HepG2 (cell line): ENCODE results near the gene ZNF212. TPM values are rescaled to one million over a fixed set of nuclear protein-coding genes. Genes with fewer than 3 reads are reported as not detected.

Experiments
- ASH2L ChIP-seq: fragments of 300-600, 200-600 bp; sonication (generic); IDR thresholded peaks from 2 replicates; pipeline ENCODE4 v1.7.0; 2017; ENCODE audit warnings: low read depth, mild to moderate bottlenecking, moderate library complexity, mixed read lengths, low read length; ENCODE audit not compliant: insufficient read length
- ATRX ChIP-seq: sonication (generic); formaldehyde crosslinking; IDR thresholded peaks from 2 replicates; pipeline ENCODE4 v1.4.0; 2020; ENCODE audit warnings: missing genetic modification reagents, borderline replicate concordance
- BRCA1 ChIP-seq: sonication (generic); formaldehyde crosslinking; IDR thresholded peaks from 2 replicates; pipeline ENCODE4 v1.4.0; 2020; ENCODE audit warnings: missing genetic modification reagents
- CBFB ChIP-seq: sonication (generic); formaldehyde crosslinking; IDR thresholded peaks from 2 replicates; pipeline ENCODE4 v1.4.0; 2020; ENCODE audit warnings: missing genetic modification reagents
- CREM ChIP-seq, 2 experiments: sonication (generic) in 1 of 2; formaldehyde crosslinking in 1 of 2; IDR thresholded peaks; 2 replicates each; pipeline versions ENCODE4 v1.4.0 to v1.6.1; 2016 to 2020; ENCODE audit warnings: antibody characterized with exemption in 1 of 2, mild to moderate bottlenecking in 1 of 2, missing genetic modification reagents in 1 of 2
- ETV5 ChIP-seq: IDR thresholded peaks from 2 replicates; pipeline ENCODE4 v1.6.1; 2018; ENCODE audit warnings: missing biosample characterization, missing genetic modification reagents, inconsistent platforms, borderline replicate concordance
- GFI1 ChIP-seq: sonication (generic); formaldehyde crosslinking; IDR thresholded peaks from 2 replicates; pipeline ENCODE4 v1.5.0; 2020; ENCODE audit warnings: missing genetic modification reagents, mild to moderate bottlenecking, borderline replicate concordance
- HOXA7 ChIP-seq: sonication (generic); formaldehyde crosslinking; IDR thresholded peaks from 2 replicates; pipeline ENCODE4 v1.8.1; 2022; ENCODE audit warnings: mild to moderate bottlenecking, missing genetic modification reagents, moderate library complexity
- MED8 ChIP-seq: sonication (generic); formaldehyde crosslinking; IDR thresholded peaks from 2 replicates; pipeline ENCODE4 v1.8.1; 2023; ENCODE audit warnings: mild to moderate bottlenecking, missing genetic modification reagents; ENCODE audit not compliant: insufficient replicate concordance
- RBFOX2 ChIP-seq: fragments of 200-400 bp; formaldehyde crosslinking; IDR thresholded peaks from 2 replicates; pipeline ENCODE4 v1.6.1; 2017; ENCODE audit warnings: low read depth, mild to moderate bottlenecking, low read length
- SIN3A ChIP-seq: IDR thresholded peaks from 2 replicates; pipeline ENCODE4 v1.6.1; 2011; ENCODE audit warnings: low read depth, mild to moderate bottlenecking, control low read depth, low read length, borderline replicate concordance
- SIX4 ChIP-seq: sonication (generic); formaldehyde crosslinking; IDR thresholded peaks from 2 replicates; pipeline ENCODE4 v1.4.0; 2020; ENCODE audit warnings: missing genetic modification reagents
- SMAD1 ChIP-seq: sonication (generic); formaldehyde crosslinking; IDR thresholded peaks from 2 replicates; pipeline ENCODE4 v1.4.0; 2020; ENCODE audit warnings: missing genetic modification reagents, low read depth, mild to moderate bottlenecking, borderline replicate concordance
- SMARCC2 ChIP-seq: fragments of 450-650 bp; IDR thresholded peaks from 2 replicates; pipeline ENCODE4 v1.6.1; 2017; ENCODE audit warnings: antibody characterized with exemption, mild to moderate bottlenecking
- SRF ChIP-seq: IDR thresholded peaks from 2 replicates; pipeline ENCODE4 v1.6.1; 2011; ENCODE audit warnings: mild to moderate bottlenecking, low read depth, low read length, moderate library complexity
- ZSCAN20 ChIP-seq: sonication (generic); formaldehyde crosslinking; IDR thresholded peaks from 2 replicates; pipeline ENCODE4 v1.4.0; 2020; ENCODE audit warnings: missing genetic modification reagents, mild to moderate bottlenecking, borderline replicate concordance
- polyA plus RNA-seq, 8 experiments: library from polyadenylated mRNA; depleted of rRNA in 3 of 8; stranded (reverse) in 7 of 8; unstranded in 1 of 8; fragments of >200 nt; fragmentation: Illumina TruSeq in 4 of 8; extraction: Trizol in 4 of 8; gene quantifications; 2 replicates each; pipeline versions ENCODE4 v1.2.1 to v1.2.3, GENCODE V29; 2011 to 2016; ENCODE audit warnings: low read depth in 4 of 8, missing spikeins in 1 of 8, mixed read lengths in 1 of 8; ENCODE audit not compliant: insufficient read depth in 1 of 8
- total RNA-seq, 5 experiments: library from RNA; depleted of rRNA; stranded (reverse); fragments of >200 nt; fragmentation: Illumina TruSeq; extraction: Trizol; gene quantifications; 2 replicates each; pipeline ENCODE4 v1.2.3, GENCODE V29; 2016; ENCODE audit warnings: low read depth in 1 of 5
- TF ChIP-seq, protein P1 (sequence below): sonication (generic); formaldehyde crosslinking; IDR thresholded peaks from 2 replicates; pipeline ENCODE4 v1.4.0; 2020; ENCODE audit warnings: mild to moderate bottlenecking, missing genetic modification reagents, borderline replicate concordance
- TF ChIP-seq, protein P2 (sequence below): conservative IDR thresholded peaks from 2 replicates; pipeline ENCODE4 v1.6.1; 2018; ENCODE audit warnings: missing genetic modification reagents
- TF ChIP-seq, protein P3 (sequence below): sonication (generic); formaldehyde crosslinking; IDR thresholded peaks from 2 replicates; pipeline ENCODE4 v1.4.0; 2020; ENCODE audit warnings: mild to moderate bottlenecking, missing genetic modification reagents
- TF ChIP-seq, protein P4 (sequence below): sonication (generic); formaldehyde crosslinking; IDR thresholded peaks from 2 replicates; pipeline ENCODE4 v1.4.0; 2020; ENCODE audit warnings: mild to moderate bottlenecking, missing genetic modification reagents

The ZNF212 gene
- total and polyA plus RNA-seq, 2 of the 13 experiments (the other 11 are each of a cell fraction or from before 2014, with no cell fraction given) = 2.6 to 3.8 TPM

DNA sequence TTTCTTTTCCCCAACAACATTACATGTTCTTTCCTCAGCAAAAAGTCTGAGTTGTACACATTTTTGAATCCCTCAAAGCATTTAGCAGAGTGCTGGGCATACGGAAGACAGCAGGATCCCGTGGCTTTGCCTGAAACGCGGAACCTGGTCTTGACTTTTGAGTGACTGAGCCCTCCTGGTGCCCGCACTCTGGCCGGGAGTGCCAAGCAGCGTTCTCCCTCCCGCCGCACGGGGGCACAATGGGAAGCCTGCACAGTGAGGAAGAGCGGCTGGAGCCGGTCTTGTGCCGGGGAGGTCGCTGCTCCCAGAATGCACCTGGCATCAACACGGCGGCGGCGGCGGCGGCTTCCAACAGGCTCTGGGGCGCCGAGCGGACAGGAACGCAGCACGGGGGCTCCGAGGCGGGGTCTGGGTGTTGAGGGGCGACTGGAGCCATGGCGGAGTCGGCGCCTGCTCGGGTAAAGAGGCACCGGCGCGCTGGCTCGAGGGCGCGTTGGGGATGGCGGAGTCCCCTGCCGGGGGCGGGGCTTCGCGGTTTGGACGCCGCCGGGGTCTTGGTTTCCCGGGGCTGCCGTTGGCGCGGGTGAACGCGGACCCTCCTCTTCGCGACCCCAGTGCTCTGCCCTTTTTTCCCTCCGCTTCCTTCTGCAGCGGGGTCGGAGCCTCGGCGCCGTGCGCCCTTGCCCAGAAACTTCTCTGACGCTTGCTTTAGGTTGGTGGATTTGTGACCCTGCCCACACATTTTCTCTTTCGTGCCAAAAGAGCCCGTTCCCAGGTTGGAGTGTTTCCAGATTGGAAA is at the start of gene ZNF212 (continued):
- TF ChIP-seq, protein P1, sequence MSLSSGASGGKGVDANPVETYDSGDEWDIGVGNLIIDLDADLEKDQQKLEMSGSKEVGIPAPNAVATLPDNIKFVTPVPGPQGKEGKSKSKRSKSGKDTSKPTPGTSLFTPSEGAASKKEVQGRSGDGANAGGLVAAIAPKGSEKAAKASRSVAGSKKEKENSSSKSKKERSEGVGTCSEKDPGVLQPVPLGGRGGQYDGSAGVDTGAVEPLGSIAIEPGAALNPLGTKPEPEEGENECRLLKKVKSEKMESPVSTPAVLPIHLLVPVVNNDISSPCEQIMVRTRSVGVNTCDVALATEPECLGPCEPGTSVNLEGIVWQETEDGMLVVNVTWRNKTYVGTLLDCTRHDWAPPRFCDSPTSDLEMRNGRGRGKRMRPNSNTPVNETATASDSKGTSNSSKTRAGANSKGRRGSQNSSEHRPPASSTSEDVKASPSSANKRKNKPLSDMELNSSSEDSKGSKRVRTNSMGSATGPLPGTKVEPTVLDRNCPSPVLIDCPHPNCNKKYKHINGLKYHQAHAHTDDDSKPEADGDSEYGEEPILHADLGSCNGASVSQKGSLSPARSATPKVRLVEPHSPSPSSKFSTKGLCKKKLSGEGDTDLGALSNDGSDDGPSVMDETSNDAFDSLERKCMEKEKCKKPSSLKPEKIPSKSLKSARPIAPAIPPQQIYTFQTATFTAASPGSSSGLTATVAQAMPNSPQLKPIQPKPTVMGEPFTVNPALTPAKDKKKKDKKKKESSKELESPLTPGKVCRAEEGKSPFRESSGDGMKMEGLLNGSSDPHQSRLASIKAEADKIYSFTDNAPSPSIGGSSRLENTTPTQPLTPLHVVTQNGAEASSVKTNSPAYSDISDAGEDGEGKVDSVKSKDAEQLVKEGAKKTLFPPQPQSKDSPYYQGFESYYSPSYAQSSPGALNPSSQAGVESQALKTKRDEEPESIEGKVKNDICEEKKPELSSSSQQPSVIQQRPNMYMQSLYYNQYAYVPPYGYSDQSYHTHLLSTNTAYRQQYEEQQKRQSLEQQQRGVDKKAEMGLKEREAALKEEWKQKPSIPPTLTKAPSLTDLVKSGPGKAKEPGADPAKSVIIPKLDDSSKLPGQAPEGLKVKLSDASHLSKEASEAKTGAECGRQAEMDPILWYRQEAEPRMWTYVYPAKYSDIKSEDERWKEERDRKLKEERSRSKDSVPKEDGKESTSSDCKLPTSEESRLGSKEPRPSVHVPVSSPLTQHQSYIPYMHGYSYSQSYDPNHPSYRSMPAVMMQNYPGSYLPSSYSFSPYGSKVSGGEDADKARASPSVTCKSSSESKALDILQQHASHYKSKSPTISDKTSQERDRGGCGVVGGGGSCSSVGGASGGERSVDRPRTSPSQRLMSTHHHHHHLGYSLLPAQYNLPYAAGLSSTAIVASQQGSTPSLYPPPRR (CRISPR knock-in tag) = no peak; the same call in 1 of the 2 replicates
- no peak for TF ChIP-seq ZSCAN20 (CRISPR knock-in tag)
- TF ChIP-seq SIX4 (CRISPR knock-in tag) = 0 out of 2 replicates have a peak, but pooled peaks have one; percentile 58
- TF ChIP-seq, protein P2, sequence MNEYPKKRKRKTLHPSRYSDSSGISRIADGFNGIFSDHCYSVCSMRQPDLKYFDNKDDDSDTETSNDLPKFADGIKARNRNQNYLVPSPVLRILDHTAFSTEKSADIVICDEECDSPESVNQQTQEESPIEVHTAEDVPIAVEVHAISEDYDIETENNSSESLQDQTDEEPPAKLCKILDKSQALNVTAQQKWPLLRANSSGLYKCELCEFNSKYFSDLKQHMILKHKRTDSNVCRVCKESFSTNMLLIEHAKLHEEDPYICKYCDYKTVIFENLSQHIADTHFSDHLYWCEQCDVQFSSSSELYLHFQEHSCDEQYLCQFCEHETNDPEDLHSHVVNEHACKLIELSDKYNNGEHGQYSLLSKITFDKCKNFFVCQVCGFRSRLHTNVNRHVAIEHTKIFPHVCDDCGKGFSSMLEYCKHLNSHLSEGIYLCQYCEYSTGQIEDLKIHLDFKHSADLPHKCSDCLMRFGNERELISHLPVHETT (CRISPR knock-in tag) = peak; percentile 82
- TF ChIP-seq GFI1 (CRISPR knock-in tag) = peak; percentile 31; the same call in 1 of the 2 replicates
- peak; percentile 92 for TF ChIP-seq RBFOX2
- TF ChIP-seq BRCA1 (CRISPR knock-in tag) = no peak
- TF ChIP-seq, protein P3, sequence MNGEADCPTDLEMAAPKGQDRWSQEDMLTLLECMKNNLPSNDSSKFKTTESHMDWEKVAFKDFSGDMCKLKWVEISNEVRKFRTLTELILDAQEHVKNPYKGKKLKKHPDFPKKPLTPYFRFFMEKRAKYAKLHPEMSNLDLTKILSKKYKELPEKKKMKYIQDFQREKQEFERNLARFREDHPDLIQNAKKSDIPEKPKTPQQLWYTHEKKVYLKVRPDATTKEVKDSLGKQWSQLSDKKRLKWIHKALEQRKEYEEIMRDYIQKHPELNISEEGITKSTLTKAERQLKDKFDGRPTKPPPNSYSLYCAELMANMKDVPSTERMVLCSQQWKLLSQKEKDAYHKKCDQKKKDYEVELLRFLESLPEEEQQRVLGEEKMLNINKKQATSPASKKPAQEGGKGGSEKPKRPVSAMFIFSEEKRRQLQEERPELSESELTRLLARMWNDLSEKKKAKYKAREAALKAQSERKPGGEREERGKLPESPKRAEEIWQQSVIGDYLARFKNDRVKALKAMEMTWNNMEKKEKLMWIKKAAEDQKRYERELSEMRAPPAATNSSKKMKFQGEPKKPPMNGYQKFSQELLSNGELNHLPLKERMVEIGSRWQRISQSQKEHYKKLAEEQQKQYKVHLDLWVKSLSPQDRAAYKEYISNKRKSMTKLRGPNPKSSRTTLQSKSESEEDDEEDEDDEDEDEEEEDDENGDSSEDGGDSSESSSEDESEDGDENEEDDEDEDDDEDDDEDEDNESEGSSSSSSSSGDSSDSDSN (CRISPR knock-in tag) = peak; percentile 71
- peak; percentile 98 for TF ChIP-seq ASH2L
- TF ChIP-seq SRF = no peak
- TF ChIP-seq CBFB = peak; percentile 89
- no peak for TF ChIP-seq HOXA7 (CRISPR knock-in tag)
- TF ChIP-seq CREM (IDR thresholded peaks at IDR 0.05) = peak; percentile 47
- no peak for TF ChIP-seq CREM (CRISPR knock-in tag; IDR thresholded peaks at IDR 0.05)
- TF ChIP-seq SMARCC2 = no peak
- TF ChIP-seq, protein P4, sequence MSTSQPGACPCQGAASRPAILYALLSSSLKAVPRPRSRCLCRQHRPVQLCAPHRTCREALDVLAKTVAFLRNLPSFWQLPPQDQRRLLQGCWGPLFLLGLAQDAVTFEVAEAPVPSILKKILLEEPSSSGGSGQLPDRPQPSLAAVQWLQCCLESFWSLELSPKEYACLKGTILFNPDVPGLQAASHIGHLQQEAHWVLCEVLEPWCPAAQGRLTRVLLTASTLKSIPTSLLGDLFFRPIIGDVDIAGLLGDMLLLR (CRISPR knock-in tag) = peak; percentile 58; the same call in 1 of the 2 replicates
- TF ChIP-seq MED8 = peak; percentile 14
- 0 out of 2 replicates have a peak, but pooled peaks have one; percentile 36 for TF ChIP-seq SMAD1 (CRISPR knock-in tag)
- TF ChIP-seq ATRX (CRISPR knock-in tag) = no peak
- TF ChIP-seq SIN3A = no peak
- peak; percentile 53 for TF ChIP-seq ETV5 (CRISPR knock-in tag)
